ENCODE data around the gene TPSG1.
"Not testable (repeated sequence)": the region's sequence is repeated elsewhere in the genome, so short reads cannot be mapped to it uniquely, and the experiment has no call there.

Gene TPSG1

DNA sequence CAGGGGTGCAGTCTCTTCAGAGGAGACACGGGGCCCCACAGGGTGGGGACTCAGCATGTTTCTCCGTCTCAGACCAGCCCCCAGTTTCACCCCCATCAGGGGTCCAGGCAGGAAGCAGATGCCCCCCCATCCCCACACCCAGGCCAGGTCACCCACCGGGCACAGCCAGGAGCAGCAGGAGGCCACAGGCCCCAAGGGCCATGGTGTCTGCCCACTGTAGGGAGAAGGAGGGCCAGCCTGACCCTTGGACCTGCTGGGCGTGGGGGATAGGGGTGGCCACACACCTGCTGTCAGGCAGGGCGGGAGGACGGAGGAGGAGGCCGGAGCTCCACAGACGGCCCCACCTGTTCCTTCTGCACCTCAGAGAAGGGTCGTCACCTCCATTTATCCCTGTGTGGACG is at the start of gene TPSG1:
TSS of gene TPSG1 (minus strand) at position 218 of the 401 bp plus-strand sequence. CDS start at position 202, 16 bp downstream.
- DNase-seq = no peak

DNA sequence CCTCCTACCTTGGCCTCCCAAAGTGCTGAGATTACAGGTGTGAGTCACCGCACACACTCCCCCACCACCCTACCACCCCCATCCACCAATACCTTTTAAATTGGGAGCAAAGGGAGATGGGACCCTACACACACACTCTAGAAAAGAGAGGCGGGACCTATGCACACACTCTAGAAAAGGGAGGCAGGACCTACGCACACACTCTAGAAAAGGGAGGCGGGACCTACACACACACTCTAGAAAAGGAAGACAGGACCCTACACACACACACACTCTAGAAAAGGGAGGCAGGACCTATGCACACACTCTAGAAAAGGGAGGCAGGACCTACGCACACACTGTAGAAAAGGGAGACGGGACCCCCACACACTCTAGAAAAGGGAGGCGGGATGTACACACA is 49.7 kb upstream of the TPSG1 start:
- no peak for DNase-seq

DNA sequence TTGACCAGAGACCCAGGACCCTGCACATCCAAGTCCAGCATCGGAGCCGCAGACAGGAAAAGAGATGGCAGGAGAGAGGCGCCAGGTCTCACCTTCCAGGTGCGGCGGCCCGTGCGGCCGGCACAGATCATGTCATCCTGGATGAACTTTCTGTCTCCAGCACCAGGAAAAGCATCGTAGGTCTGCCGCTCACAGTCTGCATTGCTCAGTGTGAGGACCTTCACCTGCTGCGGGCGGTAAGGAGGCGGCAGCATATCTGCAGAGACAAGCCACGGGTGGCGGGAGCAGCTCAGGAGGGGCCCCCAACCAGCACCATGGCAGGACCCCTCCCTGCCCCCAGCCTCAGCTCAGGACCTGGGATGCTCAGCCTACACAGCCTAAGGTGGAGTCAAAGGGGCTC is 48.7 kb upstream of the TPSG1 start:
- DNase-seq = no peak

DNA sequence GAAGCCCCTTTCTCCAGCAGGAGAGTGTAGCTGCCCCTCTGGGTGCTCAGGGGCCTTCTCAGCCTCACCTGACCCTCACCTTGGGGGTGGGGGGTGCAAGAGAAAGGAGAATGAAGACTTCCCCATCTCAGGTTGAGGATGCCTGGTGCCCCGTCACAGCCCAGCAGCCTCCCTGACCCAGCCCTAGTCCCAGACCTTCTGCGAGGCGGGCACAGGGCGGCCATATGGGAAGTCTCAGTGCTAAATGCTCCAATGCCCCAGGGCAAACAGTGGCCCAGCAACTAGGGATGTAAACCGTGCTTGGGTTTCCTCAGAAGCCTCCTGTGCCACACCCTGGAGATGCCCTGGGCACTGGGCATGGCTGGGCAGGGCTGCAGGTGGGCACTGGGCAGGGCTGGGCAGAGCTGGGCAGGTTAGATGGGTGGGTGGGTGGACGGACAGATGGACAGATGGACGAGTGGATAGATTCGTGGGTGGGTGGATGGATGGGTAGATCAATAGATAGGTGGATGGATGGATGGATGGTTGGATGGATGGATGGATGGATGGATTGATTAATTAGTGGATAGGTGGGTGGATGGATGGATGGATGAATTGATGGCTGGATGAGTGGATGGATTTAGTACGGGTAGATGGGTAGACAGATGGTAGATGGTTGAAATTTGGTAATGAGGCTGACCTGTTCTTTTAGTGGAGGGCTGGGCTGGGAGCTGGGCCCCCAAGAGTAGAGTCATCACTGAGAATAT is 47.6 kb upstream of the TPSG1 start:
- DNase-seq = no peak

DNA sequence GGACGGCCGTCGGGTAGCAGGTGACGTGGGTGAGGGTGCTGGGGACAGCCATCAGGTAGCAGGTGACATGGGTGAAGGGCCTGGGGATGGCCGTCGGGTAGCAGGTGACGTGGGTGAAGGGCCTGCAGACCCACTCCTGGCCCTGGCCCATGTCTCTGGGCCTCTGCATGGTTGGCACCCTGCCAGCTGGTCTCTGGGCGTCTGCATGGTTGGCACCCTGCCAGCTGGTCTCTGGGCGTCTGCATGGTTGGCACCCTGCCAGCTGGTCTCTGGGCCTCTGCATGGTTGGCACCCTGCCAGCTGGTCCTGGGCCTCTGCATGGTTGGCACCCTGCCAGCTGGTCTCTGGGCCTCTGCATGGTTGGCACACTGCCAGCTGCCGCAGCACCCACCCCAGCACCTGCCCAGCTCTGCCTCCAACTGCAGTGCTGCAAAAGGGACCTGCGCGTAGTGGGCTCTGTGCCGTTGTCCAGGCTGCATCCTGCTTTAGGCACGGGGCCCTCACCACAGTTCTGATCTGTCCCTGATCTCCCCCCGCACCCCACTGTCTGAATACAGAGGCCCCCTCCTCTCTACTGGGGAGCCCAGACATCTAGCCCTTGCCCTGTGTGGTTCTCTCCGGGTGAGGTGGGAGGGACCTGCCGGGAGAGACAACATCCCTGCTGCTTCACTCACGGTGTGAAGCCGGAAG is 46.8 kb upstream of the TPSG1 start:
- peak; percentile 26 for DNase-seq

DNA sequence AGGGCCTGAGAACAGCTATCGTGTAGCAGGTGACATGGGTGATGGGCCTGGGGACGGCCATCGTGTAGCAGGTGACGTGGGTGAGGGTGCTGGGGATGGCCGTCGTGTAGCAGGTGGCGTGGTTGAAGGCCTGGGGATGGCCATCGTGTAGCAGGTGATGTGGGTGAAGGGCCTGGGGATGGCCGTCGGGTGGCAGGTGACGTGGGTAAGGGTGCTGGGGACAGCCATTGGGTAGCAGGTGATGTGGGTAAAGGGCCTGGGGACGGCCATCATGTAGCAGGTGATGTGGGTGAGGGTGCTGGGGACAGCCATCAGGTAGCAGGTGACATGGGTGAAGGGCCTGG is 46.3 kb upstream of the TPSG1 start:
- DNase-seq = no peak

DNA sequence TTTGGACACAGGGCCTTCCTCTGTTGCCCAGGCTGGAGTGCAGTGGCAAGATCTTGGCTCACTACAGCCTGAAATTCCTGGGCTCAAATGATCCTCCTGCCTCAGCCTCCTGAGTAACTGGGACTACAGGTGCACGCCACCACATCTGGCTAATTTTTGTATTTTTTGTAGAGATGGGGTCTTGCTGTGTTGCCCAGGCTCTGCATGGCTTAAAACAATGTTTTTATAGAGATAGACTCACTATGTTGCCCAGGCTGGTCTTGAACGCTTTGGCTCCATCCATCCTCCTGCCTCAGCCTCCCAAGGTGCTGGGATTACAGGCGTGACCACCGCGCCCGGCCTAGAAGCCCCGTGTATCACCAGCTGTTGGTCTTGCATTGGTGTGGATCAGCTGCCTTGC is 44.4 kb upstream of the TPSG1 start:
- DNase-seq = not testable (repeated sequence)

DNA sequence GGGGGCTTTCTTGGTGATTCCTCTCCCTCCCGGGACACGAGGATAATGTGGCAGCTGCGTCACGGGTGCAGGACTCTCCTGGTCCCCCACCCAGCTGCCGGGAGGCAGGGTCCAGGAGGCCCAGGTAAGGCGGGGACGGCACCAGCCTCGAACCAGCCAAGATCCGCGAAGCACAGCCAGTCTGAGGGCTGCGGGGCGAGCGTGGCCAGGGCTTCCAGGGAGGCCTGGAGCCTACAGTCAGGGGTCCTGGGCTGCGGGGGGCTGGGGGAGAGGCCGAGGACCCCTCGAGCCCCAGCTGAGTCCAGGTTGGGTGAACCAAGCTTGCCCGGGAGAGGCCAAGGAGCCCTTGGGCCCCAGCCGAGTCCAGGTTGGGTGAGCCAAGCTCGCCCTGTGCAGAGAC is 40.8 kb upstream of the TPSG1 start:
- no peak for DNase-seq

DNA sequence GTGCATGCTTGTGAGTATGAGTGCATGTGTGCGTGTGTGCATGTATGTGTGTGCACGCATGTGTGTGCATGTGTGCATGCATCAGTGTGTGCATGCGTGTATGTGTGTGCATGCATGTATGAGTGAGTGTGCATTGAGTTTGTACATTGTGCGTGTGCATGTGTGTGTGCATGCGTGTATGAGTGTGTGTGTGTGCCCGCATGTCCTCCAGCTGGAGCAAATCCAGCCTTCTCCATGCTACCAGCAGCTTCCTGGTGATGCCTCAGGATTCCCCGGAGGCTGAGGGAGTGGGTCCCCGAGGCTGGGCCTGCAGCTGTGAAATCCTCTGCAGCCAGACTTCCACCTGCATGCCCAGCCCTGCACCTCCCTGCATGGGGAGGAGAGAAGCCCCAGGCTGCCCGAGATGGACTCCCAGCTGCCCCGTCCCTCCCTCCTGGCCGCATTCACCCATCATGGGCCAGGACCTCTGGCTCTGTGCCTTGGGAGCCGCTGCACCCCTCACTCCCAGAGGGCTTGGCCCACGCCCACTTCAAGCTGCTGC is 40.1 kb upstream of the TPSG1 start:
- no peak for DNase-seq

DNA sequence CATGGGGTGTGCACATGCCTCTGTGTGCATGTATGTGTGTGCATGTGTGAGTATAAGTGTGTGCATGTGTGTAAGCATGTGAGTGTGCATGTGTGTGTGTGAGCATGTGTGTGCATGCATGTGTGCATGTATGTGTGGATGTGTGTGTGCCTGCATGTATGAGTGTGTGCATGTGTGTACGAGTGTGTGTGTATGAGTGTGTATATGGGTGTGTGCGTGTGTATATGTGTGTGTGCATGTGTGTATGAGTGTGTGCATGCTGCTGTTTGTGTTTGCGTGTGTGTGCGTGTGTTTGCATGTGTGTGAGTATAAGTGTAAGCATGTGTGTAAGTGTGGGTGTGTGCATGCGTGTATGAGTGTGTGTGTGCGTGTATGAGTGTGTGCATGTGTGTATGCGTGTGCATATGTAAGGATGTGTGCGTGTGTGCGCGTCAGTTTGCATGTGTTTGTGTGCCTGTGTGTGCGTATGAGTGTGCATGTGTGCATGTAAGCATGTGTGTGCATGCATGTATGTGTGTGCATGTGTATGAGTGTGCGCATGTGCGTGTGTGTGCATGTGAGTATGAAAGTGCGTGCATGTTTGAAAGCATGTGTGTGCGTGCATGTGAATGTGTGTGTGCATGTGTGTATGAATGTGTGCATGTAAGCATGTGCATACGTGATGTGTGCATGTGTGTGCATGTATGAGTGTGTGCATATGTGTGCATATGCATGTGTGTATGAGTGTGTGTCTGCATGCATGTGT is 39.4 kb upstream of the TPSG1 start:
- DNase-seq = no peak

DNA sequence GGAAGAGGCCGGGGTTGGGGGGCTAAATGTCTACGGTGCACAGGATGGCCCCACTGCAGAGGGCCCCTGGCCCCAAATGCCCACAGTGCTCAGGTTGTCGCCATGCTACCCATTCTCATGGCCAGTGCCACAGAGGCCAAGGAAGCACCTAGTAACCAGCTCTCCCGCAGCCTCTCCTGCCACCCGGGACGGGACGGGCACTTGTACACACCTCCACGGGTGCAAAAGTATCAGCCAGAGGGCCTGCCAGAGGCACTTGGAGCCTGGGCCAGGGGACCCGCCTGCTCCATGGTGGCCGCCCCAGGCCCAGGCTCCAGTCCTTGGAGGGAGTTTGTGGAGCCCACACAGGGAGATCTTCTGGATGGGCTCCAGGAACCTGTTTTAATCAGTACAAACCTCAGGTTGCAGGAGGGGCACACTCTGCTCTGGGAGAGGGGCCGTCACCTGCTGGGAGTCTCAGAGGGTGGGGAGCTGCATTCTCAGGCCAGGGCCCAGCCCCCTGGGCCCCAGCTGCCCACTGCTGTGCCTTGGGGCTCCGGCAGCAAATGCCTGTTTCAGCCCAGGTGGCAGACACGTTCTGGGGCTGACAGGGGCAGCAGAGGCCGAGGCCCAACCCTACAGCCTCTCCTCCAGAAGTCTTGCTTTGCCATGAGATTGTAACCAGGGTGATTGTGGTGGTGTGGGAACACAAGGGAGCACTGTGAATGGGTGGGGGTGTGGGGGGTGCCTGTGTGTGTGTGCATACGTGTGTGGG is 38.7 kb upstream of the TPSG1 start:
- DNase-seq = no peak

DNA sequence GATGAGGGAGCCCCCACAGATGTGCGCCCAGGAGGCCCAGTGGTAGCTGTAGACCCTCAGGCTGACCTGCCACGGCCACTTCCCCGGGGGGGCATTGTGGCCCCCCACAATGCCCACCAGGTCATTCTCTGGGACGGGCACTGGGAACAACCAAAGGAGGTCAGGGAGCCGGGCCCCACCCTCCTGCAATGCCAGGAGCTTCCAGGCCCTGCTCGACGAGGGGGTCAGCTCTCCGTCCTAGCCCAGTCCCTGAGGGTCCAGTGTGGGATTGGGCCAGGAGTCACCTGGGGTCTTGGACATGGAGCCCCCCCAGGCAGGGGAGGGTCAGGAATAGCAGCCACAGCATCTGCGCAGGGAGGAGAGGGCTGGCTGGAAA is 37.8 kb upstream of the TPSG1 start:
- DNase-seq = no peak

DNA sequence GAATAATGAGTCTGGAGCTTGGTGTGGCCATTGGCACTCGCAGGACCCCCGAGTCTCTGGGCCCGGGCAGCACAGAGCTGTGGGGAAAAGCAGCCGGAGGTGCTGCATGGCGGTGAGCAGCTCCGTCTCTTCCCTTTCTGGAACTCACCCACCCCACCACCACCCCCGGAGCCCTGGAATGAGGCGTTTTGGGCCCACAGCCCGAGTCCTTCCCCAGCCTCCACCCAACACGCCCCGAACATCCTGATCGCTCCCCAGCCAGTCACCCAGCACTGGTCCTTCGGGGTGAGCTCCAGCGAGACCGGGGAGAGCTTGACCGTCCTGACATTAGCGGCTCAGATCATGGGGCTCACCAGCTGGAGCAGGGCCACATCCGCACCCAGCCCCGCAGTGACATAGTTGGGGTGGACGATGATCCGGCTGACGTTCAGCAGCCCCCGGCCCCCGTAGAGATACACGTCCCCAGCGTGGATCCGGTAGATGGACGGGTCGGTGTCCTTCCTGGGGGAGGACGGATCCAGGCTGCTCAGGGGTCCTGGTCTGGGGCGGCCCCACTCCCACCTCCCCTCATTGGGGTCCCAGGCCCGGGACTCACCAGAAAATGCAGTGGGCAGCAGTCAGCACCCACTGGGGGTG is 37.3 kb upstream of the TPSG1 start:
- no peak for DNase-seq

DNA sequence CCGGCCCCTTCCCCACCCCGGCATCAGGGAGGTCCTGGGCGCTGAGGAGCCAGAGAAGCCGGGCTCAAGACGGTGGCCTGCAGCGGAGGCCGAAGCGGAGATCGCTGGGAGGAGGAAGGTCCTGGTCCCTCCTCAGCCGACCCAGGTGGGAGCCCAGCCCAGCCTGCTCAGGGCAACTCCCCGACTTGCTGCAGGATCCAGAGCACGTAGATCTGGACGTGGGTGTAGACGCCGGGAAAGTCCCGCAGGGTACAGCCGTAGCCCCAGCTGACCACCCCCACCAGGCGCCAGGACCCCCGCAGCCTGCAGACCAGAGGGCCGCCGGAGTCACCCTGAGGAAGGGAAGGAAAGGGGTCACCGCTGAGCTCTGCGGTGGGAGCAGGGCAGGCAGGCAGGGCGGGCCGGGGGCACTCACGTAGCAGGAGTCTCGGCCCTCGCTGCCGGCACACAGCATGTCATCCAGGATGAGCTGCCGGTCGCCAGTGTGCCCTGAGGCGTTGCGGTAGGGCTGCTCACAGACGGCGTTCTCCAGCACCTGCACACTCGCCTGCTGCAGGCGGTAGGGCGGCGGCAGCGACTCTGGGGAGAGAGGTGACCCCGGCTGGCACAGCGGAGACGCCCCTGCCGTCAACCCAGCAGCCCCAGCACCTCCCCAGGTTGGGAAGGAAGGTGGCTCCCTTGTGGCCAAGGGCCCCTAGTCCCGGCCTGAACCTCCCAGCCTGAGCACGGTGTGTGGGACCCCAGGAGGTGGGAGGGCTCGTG is 36.2 kb upstream of the TPSG1 start:
- DNase-seq = no peak

DNA sequence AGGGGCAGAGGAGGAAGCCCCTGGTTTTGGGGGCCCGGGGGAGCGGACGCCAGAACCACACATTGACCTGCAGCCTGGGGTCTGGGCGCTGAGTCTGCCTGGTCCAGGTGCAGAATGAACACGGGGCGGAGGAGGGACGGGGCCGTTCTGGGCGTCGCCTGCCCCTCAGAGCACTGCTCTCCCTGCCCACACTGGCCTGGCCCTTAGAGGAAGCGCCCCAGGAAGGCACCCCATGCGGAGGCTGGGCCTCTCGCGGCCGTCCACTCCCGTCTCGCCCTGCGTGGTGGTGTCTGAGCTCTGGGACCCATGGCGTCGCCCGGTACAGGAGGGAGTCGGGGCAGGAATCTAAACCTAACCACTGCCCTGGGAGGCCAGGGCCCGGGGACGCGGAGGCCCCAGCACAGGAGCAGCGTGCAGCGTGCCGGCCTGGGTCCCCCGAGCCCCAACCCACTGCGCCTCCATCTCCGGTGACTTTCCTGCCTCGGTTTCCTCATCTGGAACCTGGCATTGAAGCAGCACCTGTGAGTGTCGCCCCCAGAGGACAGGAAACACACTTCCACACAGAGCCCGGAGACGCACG is 35.1 kb upstream of the TPSG1 start:
- DNase-seq = no peak

DNA sequence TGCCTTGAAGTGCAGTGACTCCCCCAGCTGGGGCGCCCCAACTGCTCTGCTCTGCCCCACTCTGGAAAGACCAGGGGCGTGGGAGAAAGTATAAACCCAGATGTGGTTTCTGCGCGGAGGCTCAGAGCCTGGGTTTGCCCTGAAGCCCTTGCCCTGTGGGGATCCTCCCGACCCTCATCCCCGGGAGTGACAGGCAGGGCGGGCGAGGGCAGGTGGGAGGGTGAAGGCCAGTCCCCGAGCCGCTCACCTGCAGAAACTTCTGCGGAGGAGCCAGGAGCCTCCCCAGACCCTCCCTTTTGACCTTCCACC is 34.6 kb upstream of the TPSG1 start:
- DNase-seq = no peak

DNA sequence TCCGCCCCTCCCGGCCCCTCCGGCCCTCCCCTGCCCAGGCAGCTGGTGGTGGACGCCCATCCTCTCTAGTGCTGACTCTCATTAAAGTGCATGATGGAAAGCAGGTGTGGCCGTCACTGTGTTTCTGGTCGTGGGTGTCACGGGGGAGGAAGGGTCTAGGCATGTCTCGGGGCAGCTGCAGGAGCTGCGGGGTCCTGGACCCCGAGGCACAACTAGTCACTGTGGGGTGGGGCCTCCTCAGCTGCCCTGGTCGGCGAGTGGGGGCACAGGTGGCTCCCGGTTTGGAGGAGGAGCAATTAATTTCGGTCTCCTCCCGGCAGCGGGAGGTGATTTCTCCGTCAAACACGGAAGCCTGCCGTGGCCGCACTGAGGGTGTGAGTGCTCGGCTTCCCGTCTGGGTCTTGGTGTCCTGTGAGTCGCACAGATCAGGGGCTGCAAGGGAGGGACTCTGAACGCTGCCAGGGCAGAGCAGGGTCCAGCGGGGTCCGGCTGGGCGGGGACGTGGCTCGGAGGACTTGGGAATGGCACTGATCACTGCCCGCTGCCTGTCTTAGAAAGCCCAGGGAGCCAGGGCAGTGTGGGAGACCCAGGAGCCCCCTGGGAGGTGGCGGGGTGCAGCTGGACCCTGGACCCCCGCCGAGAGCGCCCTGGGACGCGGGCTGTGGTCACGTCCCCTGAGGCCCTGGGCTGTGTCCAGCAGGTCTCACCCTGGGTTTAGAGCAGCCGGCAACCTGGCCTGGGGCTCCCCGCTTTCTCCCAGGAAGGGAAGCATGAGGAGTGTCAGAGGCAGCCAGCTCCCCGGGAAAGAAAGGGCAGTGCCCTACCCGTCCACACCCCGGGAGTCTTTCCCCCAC is 34.1 kb upstream of the TPSG1 start:
- peak; percentile 20 for DNase-seq

DNA sequence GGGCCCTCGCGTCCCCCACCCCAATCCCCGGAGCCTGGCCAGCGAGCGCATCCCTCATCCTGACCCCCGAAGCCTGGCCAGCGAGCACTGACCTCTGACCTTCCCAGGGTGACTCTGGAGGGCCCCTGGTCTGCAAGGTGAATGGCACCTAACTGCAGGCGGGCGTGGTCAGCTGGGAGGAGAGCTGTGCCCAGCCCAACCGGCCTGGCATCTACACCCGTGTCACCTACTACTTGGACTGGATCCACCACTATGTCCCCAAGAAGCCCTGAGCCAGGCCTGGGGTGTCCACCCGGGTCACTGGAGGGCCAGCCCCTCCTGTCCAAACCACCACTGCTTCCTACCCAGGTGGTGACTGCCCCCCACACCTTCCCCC is 33.1 kb upstream of the TPSG1 start:
- no peak for DNase-seq

DNA sequence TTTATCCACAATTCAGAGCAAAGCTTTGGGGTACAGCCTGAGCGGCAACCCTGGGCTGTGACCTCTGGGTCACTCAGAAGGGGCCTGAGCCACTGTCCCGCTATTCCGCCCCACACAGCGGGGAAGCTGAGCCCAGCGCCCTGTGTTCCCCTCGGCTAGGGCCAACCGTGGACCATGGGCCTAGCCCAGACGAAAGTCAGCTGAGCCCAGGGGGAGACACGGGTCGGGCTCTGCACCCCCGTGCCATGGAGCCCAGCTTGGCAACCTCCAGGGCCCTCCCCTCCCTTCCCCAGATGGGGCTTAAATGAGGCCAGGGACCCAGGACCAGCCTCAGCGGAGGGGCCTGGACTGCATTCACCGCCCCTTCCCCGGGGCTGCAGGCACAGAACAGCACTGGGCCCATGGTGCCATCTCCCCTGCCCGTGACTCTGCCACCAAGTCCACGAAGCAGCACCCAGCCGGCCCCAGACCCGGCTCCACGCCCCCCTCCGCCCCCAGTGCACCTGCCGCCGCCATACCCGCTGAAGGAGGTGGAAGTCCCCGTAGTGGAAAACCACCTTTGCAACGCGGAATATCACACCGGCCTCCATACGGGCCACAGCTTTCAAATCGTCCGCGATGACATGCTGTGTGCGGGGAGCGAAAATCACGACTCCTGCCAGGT is 32.6 kb upstream of the TPSG1 start:
- no peak for DNase-seq

DNA sequence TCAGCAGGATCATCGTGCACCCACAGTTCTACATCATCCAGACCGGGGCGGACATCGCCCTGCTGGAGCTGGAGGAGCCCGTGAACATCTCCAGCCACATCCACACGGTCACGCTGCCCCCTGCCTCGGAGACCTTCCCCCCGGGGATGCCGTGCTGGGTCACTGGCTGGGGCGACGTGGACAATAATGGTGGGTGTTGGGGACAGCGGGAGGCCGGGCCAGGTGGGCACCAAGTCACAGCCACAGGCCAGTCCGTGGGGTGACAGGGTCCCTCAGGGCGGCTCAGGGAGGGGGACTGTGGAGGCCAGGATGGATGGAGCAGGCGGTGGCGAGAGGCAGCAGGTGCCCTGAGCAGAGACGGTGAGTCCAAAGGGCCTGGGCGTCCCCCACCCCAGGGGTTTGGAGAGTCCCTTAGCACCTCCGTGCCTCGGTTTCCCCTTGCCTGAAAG is 31.8 kb upstream of the TPSG1 start:
- DNase-seq = no peak
